Activated CD8-positive, alpha-beta T cell treated with anti-CD3 and anti-CD28 coated beads for 36 hours (primary cell): ENCODE data around the gene NBEAL2. TPM values are rescaled to one million over a fixed set of nuclear protein-coding genes. Genes with fewer than 3 reads are reported as not detected.

Experiments used
- ATAC-seq: fragments of 200-7000 bp; cut with Tn5 transposase; one replicate; pipeline ENCODE4 v1.10.0; 2021; ENCODE audit warnings: mild to moderate bottlenecking, moderate library complexity
- CTCF ChIA-PET: fragments of 350-600 bp; sonication (Branson Sonifier 250); formaldehyde crosslinking; loops from one replicate; lab custom pipeline; 2021; ENCODE audit warnings: antibody characterized with exemption; lab: Charles Lee
- POLR2A ChIA-PET: fragments of 350-600 bp; sonication (Branson Sonifier 250); formaldehyde crosslinking; loops from one replicate; lab custom pipeline; 2021; ENCODE audit warnings: antibody characterized with exemption; lab: Charles Lee
- DNase-seq: peaks from one replicate; pipeline ENCODE4 v3.0.0-alpha.2; 2020
- H3K27ac Mint-ChIP-seq: one replicate; pipeline ENCODE4 v1.8.0; 2021; ENCODE audit warnings: mild to moderate bottlenecking, mixed read lengths
- H3K27me3 Mint-ChIP-seq: one replicate; pipeline ENCODE4 v1.8.0; 2021; ENCODE audit warnings: mixed read lengths
- H3K36me3 Mint-ChIP-seq: one replicate; pipeline ENCODE4 v1.8.0; 2021; ENCODE audit warnings: low read depth, mixed read lengths
- H3K4me1 Mint-ChIP-seq: one replicate; pipeline ENCODE4 v1.8.0; 2021; ENCODE audit warnings: low read depth, mixed read lengths
- H3K4me3 Mint-ChIP-seq: one replicate; pipeline ENCODE4 v1.8.0; 2021; ENCODE audit warnings: mild to moderate bottlenecking, moderate library complexity, mixed read lengths
- H3K9me3 Mint-ChIP-seq: one replicate; pipeline ENCODE4 v1.8.0; 2021; ENCODE audit warnings: mixed read lengths
- CTCF ChIP-seq: fragments of 200-600 bp; IDR thresholded peaks from one replicate; pipeline ENCODE4 v1.8.0; 2022; ENCODE audit warnings: antibody characterized with exemption, mild to moderate bottlenecking
- intact Hi-C: fragments of 100-400 bp; cut with micrococcal nuclease; formaldehyde crosslinking; loops from one replicate; pipeline ENCODE4 v1.10.0; 2022
- total RNA-seq, 2 experiments: library from RNA; stranded (reverse); gene quantifications; one replicate each; pipeline ENCODE4 v1.2.3, GENCODE V29; 2021

Gene NBEAL2
- total RNA-seq, 2 experiments from 2014 or later, result 58.9 to 63.7 TPM

GRCh38 chr3:46971151-46971550 lies 8.3 kb upstream of the NBEAL2 start:
- no peak for TF ChIP-seq CTCF
- intact Hi-C loops, result no loop called here
- Mint-ChIP-seq H3K4me1 (peaks cover 84% of the 10 kb centered on the region), H3K27ac (peak overlapping the region; percentile 84), H3K9me3 (no peaks in the 10 kb centered on the region), H3K36me3 (peaks cover 51% of the 10 kb centered on the region), H3K4me3 (peak overlapping the region; percentile 42), H3K27me3 (no peaks in the 10 kb centered on the region)
- DNase-seq (no peak), ATAC-seq (no peak)
- POLR2A ChIA-PET, result interaction anchor here (3.6 to 7.3 kb wide), 2 partner anchors 9 to 17 kb away, joined by 11 to 40 read pairs; partner anchors contain the start of gene NBEAL2
- CTCF ChIA-PET, result no interaction called here

- peaks cover 80% of the 10 kb centered on the region for H3K4me1 Mint-ChIP-seq
- H3K36me3 Mint-ChIP-seq, result peaks cover 53% of the 10 kb centered on the region
- no peaks in the 10 kb centered on the region for H3K9me3 Mint-ChIP-seq
- ChIA-PET POLR2A (no interaction called here), CTCF (no interaction called here)
- H3K4me3 Mint-ChIP-seq, result peak overlapping the region; percentile 42
- ATAC-seq (no peak), DNase-seq (no peak)
- intact Hi-C loops, result no loop called here
- H3K27me3 Mint-ChIP-seq, result no peaks in the 10 kb centered on the region
- TF ChIP-seq CTCF, result no peak
- H3K27ac Mint-ChIP-seq, result peak overlapping the region; percentile 84
Measured at GRCh38 chr3:46971742-46972141, 7.7 kb upstream of the NBEAL2 start.

GRCh38 chr3:46972396-46972795 lies 7.1 kb upstream of the NBEAL2 start:
- intact Hi-C loops, result no loop called here
- DNase-seq (peak; percentile 31), ATAC-seq (no peak)
- H3K36me3 Mint-ChIP-seq, result peaks cover 47% of the 10 kb centered on the region
- ChIA-PET POLR2A (no interaction called here), CTCF (no interaction called here)
- peaks cover 77% of the 10 kb centered on the region for H3K4me1 Mint-ChIP-seq
- no peaks in the 10 kb centered on the region for H3K9me3 Mint-ChIP-seq
- no peaks in the 10 kb centered on the region for H3K27me3 Mint-ChIP-seq
- TF ChIP-seq CTCF, result no peak
- H3K27ac Mint-ChIP-seq, result peak overlapping the region; percentile 68
- H3K4me3 Mint-ChIP-seq, result peak overlapping the region; percentile 42

- ChIA-PET CTCF (no interaction called here), POLR2A (interaction anchor here (0.9 to 1.6 kb wide), 5 partner anchors 9 to 27 kb away, joined by 3 to 8 read pairs (median 7); no protein-coding TSS in a partner anchor)
- no peaks in the 10 kb centered on the region for H3K9me3 Mint-ChIP-seq
- ATAC-seq, result no peak
- DNase-seq, result no peak
- peaks cover 69% of the 10 kb centered on the region for H3K4me1 Mint-ChIP-seq
- H3K4me3 Mint-ChIP-seq, result peak overlapping the region; percentile 90
- H3K27ac Mint-ChIP-seq, result peak overlapping the region; percentile 79
- H3K36me3 Mint-ChIP-seq, result peaks cover 46% of the 10 kb centered on the region
- intact Hi-C loops, result no loop called here
- no peaks in the 10 kb centered on the region for H3K27me3 Mint-ChIP-seq
- no peak for TF ChIP-seq CTCF
Measured at GRCh38 chr3:46974421-46975171, 4.9 kb upstream of the NBEAL2 start.
